ENCODE data around the gene SLC37A1.

- no peak for TF ChIP-seq CTCF (conservative IDR thresholded peaks at IDR 0.05)
- TF ChIP-seq EZH2 (IDR thresholded peaks at IDR 0.05; ENCODE audit: low read depth): no peak
These were observed 43.8 kb downstream of the SLC37A1 start for GRCh38 chr21:42557420-42557819.
